WI38 (cell line): ENCODE results near the gene SORBS2.

Experiments used
- H3K4me3 ChIP-seq: 2 replicates; pipeline ENCODE4 v1.5.1; 2011; ENCODE audit warnings: low read depth, mild to moderate bottlenecking, control low read depth, low read length
- TF ChIP-seq, protein P1 (sequence below): IDR thresholded peaks from 2 replicates; pipeline ENCODE4 v1.5.1; 2012; ENCODE audit warnings: low read depth, mild to moderate bottlenecking, control low read depth, low read length

SORBS2 gene

DNA sequence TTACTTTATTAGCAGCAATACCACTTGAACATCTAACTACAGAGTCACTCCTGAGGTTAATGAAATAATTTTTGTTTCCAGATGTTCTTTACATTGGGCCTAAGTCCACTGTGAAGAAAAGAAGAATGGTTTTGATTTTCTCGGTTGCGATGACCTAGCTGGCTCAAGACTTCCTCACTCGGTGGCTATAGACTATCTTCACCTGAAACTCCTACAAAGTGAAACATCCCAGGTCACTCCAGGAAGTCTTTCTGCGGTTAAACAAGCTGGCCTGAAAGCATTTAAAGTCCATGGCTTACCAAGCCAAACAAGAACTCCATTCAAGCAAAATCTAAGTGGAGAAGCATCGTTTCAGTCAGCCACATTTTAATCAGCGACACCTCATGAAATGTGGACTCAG is 13.7 kb upstream of the SORBS2 start:
- TF ChIP-seq, protein P1, sequence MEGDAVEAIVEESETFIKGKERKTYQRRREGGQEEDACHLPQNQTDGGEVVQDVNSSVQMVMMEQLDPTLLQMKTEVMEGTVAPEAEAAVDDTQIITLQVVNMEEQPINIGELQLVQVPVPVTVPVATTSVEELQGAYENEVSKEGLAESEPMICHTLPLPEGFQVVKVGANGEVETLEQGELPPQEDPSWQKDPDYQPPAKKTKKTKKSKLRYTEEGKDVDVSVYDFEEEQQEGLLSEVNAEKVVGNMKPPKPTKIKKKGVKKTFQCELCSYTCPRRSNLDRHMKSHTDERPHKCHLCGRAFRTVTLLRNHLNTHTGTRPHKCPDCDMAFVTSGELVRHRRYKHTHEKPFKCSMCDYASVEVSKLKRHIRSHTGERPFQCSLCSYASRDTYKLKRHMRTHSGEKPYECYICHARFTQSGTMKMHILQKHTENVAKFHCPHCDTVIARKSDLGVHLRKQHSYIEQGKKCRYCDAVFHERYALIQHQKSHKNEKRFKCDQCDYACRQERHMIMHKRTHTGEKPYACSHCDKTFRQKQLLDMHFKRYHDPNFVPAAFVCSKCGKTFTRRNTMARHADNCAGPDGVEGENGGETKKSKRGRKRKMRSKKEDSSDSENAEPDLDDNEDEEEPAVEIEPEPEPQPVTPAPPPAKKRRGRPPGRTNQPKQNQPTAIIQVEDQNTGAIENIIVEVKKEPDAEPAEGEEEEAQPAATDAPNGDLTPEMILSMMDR: no peak
- H3K4me3 ChIP-seq: no peak overlapping the region

DNA sequence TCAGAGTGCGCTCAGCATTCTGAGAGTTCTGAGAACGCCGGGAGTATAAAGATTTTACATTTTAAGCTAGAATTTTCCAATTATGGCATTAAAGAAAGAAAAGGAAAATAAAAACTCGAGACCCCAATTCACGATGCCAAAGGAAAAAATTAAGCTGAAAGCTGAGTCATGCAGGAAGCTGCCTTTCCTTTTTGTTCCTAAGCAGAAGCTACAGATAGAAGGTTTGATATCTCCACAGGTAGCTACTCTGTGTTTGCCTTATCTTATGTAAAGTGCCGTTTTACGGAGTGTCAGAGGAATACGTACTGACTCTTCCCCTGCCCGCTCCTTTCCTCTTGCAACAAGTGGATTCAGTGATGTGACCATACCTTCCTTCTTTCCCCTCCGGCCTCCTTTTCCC is 10.8 kb upstream of the SORBS2 start:
- TF ChIP-seq, protein P1: no peak
- H3K4me3 ChIP-seq: no peak overlapping the region

DNA sequence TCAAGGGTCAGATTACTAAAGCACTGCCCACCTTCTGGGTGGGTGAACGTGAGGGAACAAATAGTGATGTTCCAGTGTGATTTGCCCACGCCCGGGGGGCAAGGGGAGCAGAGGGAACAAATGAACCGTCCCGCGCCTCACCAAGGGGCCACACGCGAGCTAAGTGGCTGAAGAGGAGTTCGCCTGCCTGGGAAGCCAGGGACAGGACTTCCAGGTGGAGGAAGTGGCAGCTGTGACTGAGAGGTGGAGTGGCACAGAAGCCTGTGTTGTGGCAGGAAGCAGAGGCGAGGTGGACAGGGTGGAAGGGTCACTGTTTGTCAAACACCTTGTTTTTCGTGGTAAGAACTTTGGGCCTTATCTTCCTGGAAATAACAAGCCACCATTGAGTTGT is 9.0 kb upstream of the SORBS2 start:
- no peak overlapping the region for H3K4me3 ChIP-seq
- TF ChIP-seq, protein P1: no peak

DNA sequence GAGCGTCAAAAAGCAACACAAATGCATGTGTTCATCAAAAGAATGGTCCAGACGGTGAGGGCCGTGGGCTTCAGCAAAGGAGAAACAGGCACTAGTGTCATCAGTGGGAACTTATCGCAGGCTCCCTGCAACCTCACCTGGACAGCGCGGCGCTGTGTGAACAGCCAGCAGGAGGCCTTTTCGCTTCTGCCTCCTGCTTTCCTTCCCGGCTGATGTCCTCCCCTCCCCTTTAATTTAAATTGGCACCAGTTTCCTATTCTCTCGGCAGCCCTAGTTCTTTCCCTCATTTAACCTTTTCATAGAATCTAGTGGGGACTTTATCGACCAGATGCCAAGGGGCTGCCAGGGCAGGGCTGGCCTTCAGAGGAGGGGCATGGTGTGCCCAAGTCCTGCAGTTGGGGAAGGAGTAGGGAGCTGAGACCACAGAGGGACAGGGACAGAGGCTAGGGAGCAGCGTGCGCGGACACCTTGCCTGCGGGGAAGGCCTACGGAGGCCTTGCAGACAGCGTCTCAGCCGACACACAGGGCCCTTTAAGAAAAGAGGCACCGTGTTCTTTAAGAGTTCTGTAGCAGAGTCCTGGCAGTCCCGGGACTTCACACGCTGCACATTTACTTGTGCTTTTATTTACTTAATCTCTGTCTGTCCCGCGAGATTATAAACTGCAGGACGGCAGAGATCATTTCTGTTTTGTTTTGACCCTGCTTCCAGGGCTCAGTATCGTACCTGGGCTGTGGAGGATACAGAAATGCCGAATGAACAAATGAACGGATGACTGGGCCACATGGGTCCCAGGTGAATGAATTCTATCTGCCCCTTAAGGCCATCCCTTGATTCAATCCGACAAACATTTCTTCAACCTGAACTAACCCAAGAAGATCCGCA is 8.4 kb upstream of the SORBS2 start:
- TF ChIP-seq, protein P1: no peak

GRCh38 chr4:185819144-185819543 is 7.2 kb upstream of the SORBS2 start:
- TF ChIP-seq, protein P1: no peak

More for the DNA sequence above, 8.4 kb upstream of the SORBS2 start:
- no peak overlapping the region for H3K4me3 ChIP-seq

GRCh38 chr4:185817403-185817818 is 5.4 kb upstream of the SORBS2 start:
- TF ChIP-seq, protein P1: no peak
- no peak overlapping the region for H3K4me3 ChIP-seq

More at GRCh38 chr4:185819144-185819543, 7.2 kb upstream of the SORBS2 start:
- H3K4me3 ChIP-seq: no peak overlapping the region

DNA sequence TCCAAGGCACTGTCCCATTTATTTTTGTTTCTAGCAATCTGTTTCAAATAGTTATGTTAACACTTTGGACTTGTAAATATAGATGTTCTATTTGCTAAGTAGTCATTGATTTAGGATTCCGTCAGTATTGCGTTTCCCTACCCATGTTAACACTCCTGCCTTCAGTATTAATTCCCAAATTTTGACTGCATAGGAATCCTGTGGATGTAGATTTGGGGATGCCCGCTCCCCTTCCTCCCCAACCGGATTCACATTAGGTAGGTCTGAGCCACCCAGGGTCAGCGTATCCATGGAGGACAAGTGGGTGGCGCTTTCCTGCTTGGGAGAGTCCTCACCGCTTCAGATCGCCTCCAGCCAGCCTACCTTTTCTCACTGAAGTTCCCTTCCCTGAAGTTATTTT is 1.1 kb upstream of the SORBS2 start:
- TF ChIP-seq, protein P1: no peak

More for the DNA sequence above, 1.1 kb upstream of the SORBS2 start:
- no peak overlapping the region for H3K4me3 ChIP-seq
